Cardiac ventricle fibroblast (primary cell): ENCODE measurements around the gene IPO8. TPM values are rescaled to one million over a fixed set of nuclear protein-coding genes. Genes with fewer than 3 reads are reported as not detected.

Experiments
- total RNA-seq: library from RNA; depleted of rRNA; stranded (reverse); fragments of >200 nt; gene quantifications from 2 replicates; pipeline ENCODE4 v1.2.3, GENCODE V29; 2015

IPO8 gene
- 20.8 and 22.5 TPM in 2 replicates for total RNA-seq

GRCh38 chr12:30695199-30696102, at the start of gene IPO8:
Gene IPO8, minus strand, starts transcription at chr12:30695869. Its CDS starts 222 bp downstream, at chr12:30695647.

Other genes starting within 250 kb of the IPO8 start
- 18.5 and 21.7 TPM in 2 replicates for gene CAPRIN2, start 59.1 kb upstream of the IPO8 start, total RNA-seq
- 0.44 and 2.1 TPM in 2 replicates for gene TSPAN11, start 230.9 kb upstream of the IPO8 start, total RNA-seq